ENCODE data around the gene MARCHF6. TPM values are rescaled to one million over a fixed set of nuclear protein-coding genes. Genes with fewer than 3 reads are reported as not detected.

MARCHF6 gene
- total and polyA plus RNA-seq, 2 of the 8 experiments (the other 6 are each of a cell fraction or from before 2014, with no cell fraction given), result 93.1 to 118 TPM

DNA sequence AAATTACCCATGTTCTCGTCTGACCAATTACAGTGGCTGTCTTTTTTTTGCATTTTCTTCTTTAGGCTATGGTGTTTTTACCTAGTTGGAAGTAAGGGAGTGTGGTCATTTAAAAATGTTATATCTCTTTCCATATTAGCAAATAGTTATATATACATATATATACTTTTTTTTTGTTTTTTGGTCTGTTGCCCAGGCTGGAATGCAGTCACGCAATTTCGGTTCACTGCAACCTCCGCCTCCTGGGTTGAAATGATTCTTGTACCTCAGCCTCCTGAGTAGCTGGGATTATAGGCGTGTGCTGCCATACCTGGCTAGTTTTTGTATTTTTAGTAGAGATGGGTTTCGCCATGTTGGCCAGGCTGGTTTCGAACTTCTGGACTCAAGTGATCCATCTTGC lies 12.3 kb downstream of the MARCHF6 start:
- no peak overlapping the region for H3K9ac ChIP-seq (replicated peaks in 1 of 4; ENCODE audit: extremely low read depth in 1 of 4, low read depth in 3 of 4, low read length in 3 of 4)
- H2BK5ac ChIP-seq (ENCODE audit: low read depth, low read length), result no peak overlapping the region
- FAIRE-seq, result no peak
- H2BK12ac ChIP-seq (ENCODE audit: low read depth, low read length), result no peak overlapping the region
- H2BK20ac ChIP-seq (ENCODE audit: low read length), result no peak overlapping the region
- WGBS, 2 experiments (ENCODE audit: extremely low coverage in 1 of 2, insufficient coverage in 1 of 2, insufficient read length in 1 of 2, insufficient replicate concordance in 2 of 2, low coverage in 1 of 2, low lambda C conversion rate in 2 of 2, missing lambda C conversion rate in 1 of 2), result 91% methylated on average over 7 of the region's 7 CpGs; no CpG with 5 or more reads in 1 of the 2 experiments
- no peak overlapping the region for H3K14ac ChIP-seq (ENCODE audit: insufficient read length)
- peaks cover 3 to 20% of the 10 kb centered on the region in 2 experiments for H4K20me1 ChIP-seq (replicated peaks in 1 of 2; ENCODE audit: control insufficient read depth in 1 of 2, insufficient read depth in 2 of 2, low read length in 2 of 2)
- H4K8ac ChIP-seq (ENCODE audit: extremely low read depth, insufficient read depth, low read length), result no peak overlapping the region
- H3K4me1 ChIP-seq (replicated peaks in 1 of 4; ENCODE audit: control insufficient read depth in 3 of 4, insufficient read depth in 4 of 4, low read length in 3 of 4), result no peaks in the 10 kb centered on the region; a peak in 1 of 7 replicates
- CTCF ChIA-PET (ENCODE audit: partially characterized antibody), result interaction anchor here (3.7 kb wide), 1 partner anchor 8 kb away, joined by 28 read pairs; no protein-coding TSS in a partner anchor
- TF ChIP-seq RBBP5 (IDR thresholded peaks at IDR 0.05; ENCODE audit: borderline replicate concordance, low read depth, low read length) (no peak), HDAC6 (IDR thresholded peaks at IDR 0.05; ENCODE audit: low read depth, low read length) (no peak), TEAD4 (IDR thresholded peaks at IDR 0.05; ENCODE audit: low read depth, low read length) (no peak), YY1 (IDR thresholded peaks at IDR 0.05; ENCODE audit: low read depth, low read length) (no peak), TAF7 (optimal IDR thresholded peaks at IDR 0.05; ENCODE audit: borderline replicate concordance, low read depth, low read length) (no peak), CBX5 (IDR thresholded peaks at IDR 0.05; ENCODE audit: low read depth, low read length) (no peak), JUND (IDR thresholded peaks at IDR 0.05; ENCODE audit: low read length) (no peak)
- H3K4me3 ChIP-seq (ENCODE audit: extremely low read depth in 1 of 4, insufficient read depth in 2 of 4, low read depth in 3 of 4, low read length in 4 of 4), result no peak overlapping the region
- no peak overlapping the region for H3K4me2 ChIP-seq (ENCODE audit: insufficient read depth in 1 of 2, low read depth in 2 of 2, low read length in 2 of 2)
- H3K18ac ChIP-seq (ENCODE audit: extremely low read depth, low read length), result no peak overlapping the region
- peaks cover 12% of the 10 kb centered on the region for H3K79me1 ChIP-seq (ENCODE audit: low read depth, low read length)
- no peak overlapping the region for H3K27ac ChIP-seq (ENCODE audit: low read depth, low read length)
- no peak overlapping the region for H2BK120ac ChIP-seq (replicated peaks; ENCODE audit: low read depth, low read length)
- POLR2A ChIA-PET (ENCODE audit: partially characterized antibody), result interaction anchor here (3.1 kb wide), 1 partner anchor 13 kb away, joined by 13 read pairs; the partner anchor contains the start of gene MARCHF6
- no peak overlapping the region for H4K91ac ChIP-seq (replicated peaks; ENCODE audit: insufficient read length, low read length)
- H4K5ac ChIP-seq (ENCODE audit: insufficient read length, low read depth, low read length), result no peak overlapping the region
- no peak overlapping the region for H3K4ac ChIP-seq (replicated peaks; ENCODE audit: insufficient read length, low read depth, low read length)
- no peak overlapping the region for H2BK15ac ChIP-seq (ENCODE audit: low read length)
- no peak overlapping the region for H3K56ac ChIP-seq (replicated peaks; ENCODE audit: insufficient read length, low read depth, low read length)
- H3K23me2 ChIP-seq (ENCODE audit: low read depth, low read length), result no peaks in the 10 kb centered on the region
- no peak overlapping the region for H2AK5ac ChIP-seq (ENCODE audit: low read depth, low read length)
- no peak overlapping the region for H3K23ac ChIP-seq (ENCODE audit: insufficient read length)
- peaks cover 12 to 98% of the 10 kb centered on the region in 2 experiments for H3K79me2 ChIP-seq (ENCODE audit: control insufficient read depth in 1 of 2, insufficient read depth in 2 of 2, low read length in 2 of 2)
- H3K36me3 ChIP-seq (ENCODE audit: control insufficient read depth in 2 of 4, insufficient read depth in 4 of 4, low read length in 3 of 4), result no peaks in the 10 kb centered on the region
- DNase-seq (ENCODE audit: low read depth in 1 of 2, low spot score in 2 of 2), result no peak
- H3K9me3 ChIP-seq (ENCODE audit: insufficient read depth in 2 of 2, low read depth in 1 of 2, low read length in 1 of 2), result no peaks in the 10 kb centered on the region
- H2AFZ ChIP-seq (ENCODE audit: low read length), result no peak overlapping the region
- H3K27me3 ChIP-seq (replicated peaks in 1 of 4; ENCODE audit: control insufficient read depth in 3 of 4, extremely low read depth in 1 of 4, insufficient read depth in 3 of 4, low read length in 3 of 4), result no peaks in the 10 kb centered on the region

All from H1 (cell line).